Activated T-cell treated with anti-CD3 and anti-CD28 coated beads, Interleukin-2, amount 50 U/mL, for 4 hours (primary cell): Measurements from ENCODE around the gene CTNND2. TPM values are rescaled to one million over a fixed set of nuclear protein-coding genes. Genes with fewer than 3 reads are reported as not detected.

ENCODE experiments used
- ATAC-seq, 2 donors: fragments of 200-7000 bp; cut with Tn5 transposase; one replicate each; pipeline ENCODE4 v1.10.0; 2021
- DNase-seq: peaks from one replicate; pipeline ENCODE4 v3.0.0-alpha.2; 2020
- H3K27me3 Mint-ChIP-seq: one replicate; pipeline ENCODE4 v1.8.0; 2021; ENCODE audit warnings: low read depth, mixed read lengths
- H3K36me3 Mint-ChIP-seq: one replicate; pipeline ENCODE4 v1.8.0; 2022; ENCODE audit warnings: mixed read lengths; ENCODE audit not compliant: insufficient read depth
- H3K4me1 Mint-ChIP-seq: one replicate; pipeline ENCODE4 v1.8.0; 2021; ENCODE audit warnings: low read depth, mixed read lengths
- H3K4me3 Mint-ChIP-seq: one replicate; pipeline ENCODE4 v1.8.0; 2021; ENCODE audit warnings: mild to moderate bottlenecking, moderate library complexity, mixed read lengths
- H3K9me3 Mint-ChIP-seq: one replicate; pipeline ENCODE4 v1.8.0; 2021; ENCODE audit warnings: mixed read lengths
- total RNA-seq, 3 donors: library from RNA; stranded (reverse); gene quantifications; one replicate each; pipeline ENCODE4 v1.2.1, GENCODE V29; 2021

Gene CTNND2
- total RNA-seq, 3 donors from 2014 or later = not detected

DNA sequence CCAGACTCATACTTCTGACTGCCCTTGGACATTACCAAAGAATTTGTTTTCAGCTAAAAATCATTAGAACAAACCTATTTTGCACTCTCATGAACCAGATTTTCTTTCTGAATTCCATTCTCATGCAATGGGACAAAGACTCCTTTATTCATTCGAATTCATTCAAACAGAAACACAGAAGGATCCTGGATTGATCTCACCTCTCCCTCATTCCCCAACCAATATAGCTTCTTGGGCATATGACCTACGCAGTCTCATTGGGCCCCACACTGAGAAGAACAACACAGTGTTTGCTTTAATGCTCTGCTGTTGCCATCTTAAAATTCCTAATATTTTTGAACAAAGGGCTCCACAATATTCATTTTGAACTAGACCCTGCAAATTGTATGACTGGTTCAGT, 392.4 kb downstream of the CTNND2 start:
- Mint-ChIP-seq H3K27me3 (no peaks in the 10 kb centered on the region), H3K36me3 (no peaks in the 10 kb centered on the region)
- no peak for ATAC-seq

DNA sequence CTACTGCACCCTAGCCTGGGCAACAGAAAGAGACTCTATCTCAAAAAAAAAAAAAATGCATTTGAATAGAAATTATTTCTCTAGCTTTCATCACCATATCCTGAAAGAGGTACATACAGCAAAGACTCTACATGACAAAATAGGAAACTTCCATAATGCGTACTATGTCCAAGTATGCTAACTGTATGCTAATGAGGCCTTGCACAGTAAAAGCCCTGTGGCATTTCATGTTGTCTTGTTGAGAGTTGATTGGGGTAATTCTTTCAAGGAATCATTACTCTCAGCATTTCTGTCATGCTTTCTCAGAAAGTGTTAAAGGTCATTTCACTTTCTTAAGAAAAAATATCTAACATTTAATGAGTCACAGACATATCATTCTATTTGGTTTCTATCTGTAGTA, 393.4 kb downstream of the CTNND2 start:
- H3K4me3 Mint-ChIP-seq = no peak overlapping the region
- no peaks in the 10 kb centered on the region for H3K9me3 Mint-ChIP-seq
- ATAC-seq (no peak), DNase-seq (no peak)
- no peaks in the 10 kb centered on the region for H3K4me1 Mint-ChIP-seq
- H3K27me3 Mint-ChIP-seq = no peaks in the 10 kb centered on the region
- no peaks in the 10 kb centered on the region for H3K36me3 Mint-ChIP-seq

More for the DNA sequence above, 392.4 kb downstream of the CTNND2 start:
- Mint-ChIP-seq H3K4me3 (no peak overlapping the region), H3K4me1 (no peaks in the 10 kb centered on the region), H3K9me3 (no peaks in the 10 kb centered on the region)
- DNase-seq = no peak

DNA sequence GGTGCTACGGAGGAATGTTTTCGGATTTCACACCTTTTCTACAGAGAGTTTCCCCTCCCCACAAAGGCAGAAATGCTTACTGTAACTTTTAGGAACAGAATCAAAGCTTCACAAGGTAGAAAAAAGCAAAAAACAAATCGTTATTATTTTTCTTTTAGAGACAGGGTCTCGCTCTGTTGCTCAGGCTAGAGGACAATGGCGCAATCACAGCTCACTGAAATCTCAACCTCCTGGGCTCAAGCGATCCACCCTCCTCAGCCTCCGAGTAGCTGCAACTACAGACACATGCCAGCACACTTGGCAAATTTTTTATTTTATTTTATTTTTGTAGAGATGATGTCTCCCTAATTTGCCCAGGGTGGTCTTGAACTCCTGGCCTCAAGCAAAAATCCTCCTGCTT, 394.5 kb downstream of the CTNND2 start:
- ATAC-seq (no peak), DNase-seq (no peak)
- Mint-ChIP-seq H3K4me1 (no peaks in the 10 kb centered on the region), H3K27me3 (no peaks in the 10 kb centered on the region), H3K36me3 (no peaks in the 10 kb centered on the region), H3K9me3 (no peaks in the 10 kb centered on the region), H3K4me3 (no peak overlapping the region)

DNA sequence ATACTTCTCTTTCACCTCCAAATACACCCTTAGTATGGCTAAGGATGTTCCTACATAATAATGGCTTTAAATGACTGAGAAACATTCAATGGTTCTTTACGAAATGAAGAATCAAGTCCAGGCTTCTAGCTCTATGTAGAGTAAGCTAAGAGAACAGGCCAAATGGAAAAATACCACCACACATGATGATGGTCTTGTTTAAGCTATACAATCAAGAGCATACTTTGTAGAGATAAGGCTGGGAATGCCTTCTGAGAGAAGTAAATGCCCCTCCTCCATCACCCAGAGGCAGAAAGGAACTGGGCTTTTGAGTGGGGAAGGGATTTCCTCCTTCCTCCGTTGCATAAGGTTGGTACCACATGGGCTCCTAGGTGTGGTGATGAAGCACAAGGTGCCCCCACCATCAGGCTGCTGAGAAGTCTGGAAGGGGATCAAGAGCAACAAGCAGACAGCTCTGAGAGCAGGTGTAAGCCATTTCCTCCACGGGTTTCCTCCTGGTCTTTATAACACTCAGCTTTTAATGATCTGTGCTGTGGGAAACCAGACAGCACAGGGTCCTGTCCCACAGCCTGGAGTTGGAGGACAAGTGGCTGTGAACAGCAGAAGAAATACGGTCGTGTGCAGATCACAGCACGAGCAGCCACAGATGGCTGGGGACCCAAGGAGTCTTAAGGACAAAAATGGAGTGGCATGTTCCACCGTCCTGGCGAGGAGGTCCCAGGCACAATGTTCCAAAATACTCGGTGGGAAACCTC, 396.9 kb downstream of the CTNND2 start:
- Mint-ChIP-seq H3K4me3 (no peak overlapping the region), H3K9me3 (no peaks in the 10 kb centered on the region), H3K4me1 (no peaks in the 10 kb centered on the region), H3K27me3 (no peaks in the 10 kb centered on the region), H3K36me3 (no peaks in the 10 kb centered on the region)
- DNase-seq (no peak), ATAC-seq (no peak)

DNA sequence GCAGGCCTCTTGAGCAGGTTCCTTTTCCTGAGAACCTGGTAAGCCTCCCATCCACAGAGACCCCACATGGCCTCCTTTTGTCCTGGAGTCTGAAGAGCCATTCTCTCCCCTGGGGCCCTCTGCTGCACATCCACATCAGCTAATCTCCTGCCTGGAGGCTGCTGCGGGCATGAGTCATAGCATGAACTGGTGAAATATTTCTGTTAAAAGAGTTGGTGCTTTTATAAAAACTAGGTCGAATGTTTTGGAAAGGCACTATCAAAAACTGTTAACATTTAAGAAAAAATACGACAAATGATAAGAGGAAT, 399.4 kb downstream of the CTNND2 start:
- Mint-ChIP-seq H3K4me3 (no peak overlapping the region), H3K27me3 (no peaks in the 10 kb centered on the region), H3K9me3 (no peaks in the 10 kb centered on the region), H3K4me1 (no peaks in the 10 kb centered on the region), H3K36me3 (no peaks in the 10 kb centered on the region)
- ATAC-seq (no peak), DNase-seq (no peak)

DNA sequence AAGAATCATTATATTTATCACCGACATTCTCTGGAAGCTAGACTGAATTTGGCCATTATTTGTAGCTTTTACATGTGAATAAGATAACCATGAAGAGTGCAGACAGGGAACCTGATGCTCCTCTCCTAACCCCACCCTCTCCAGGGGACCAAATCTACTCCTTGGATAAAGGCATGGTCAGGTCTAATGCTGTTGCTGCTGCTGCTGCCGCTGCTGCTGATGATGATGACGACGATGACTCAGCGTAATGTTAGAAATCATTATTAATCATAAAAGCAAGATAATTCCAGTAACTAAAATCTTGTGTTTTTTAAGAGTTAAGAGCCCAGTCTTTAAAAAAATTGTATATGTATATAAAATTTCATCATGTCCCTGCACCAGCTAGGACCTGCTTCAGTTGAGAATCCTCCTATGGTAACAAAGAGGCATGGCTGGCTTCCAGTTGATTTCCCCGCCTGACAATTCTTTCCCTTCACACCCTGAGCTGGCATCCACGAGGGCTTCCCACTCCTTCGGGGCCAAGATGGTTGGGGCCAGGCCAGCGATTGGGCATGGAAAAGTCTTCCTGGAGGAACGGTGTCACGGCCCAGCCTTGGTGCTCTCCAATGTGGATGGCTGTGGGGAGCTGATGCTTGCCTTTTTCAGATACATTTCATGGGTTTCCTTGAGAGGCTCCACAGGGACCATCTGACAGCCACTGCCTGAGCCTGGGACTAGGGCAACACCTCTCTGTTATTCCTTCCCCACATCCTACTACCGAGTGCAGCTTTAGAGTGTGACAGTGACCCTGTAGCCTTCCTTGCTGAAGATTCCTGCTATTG, 400.0 kb downstream of the CTNND2 start:
- Mint-ChIP-seq H3K4me3 (no peak overlapping the region), H3K9me3 (no peaks in the 10 kb centered on the region), H3K36me3 (no peaks in the 10 kb centered on the region), H3K27me3 (no peaks in the 10 kb centered on the region), H3K4me1 (no peaks in the 10 kb centered on the region)
- DNase-seq (no peak), ATAC-seq (no peak)

DNA sequence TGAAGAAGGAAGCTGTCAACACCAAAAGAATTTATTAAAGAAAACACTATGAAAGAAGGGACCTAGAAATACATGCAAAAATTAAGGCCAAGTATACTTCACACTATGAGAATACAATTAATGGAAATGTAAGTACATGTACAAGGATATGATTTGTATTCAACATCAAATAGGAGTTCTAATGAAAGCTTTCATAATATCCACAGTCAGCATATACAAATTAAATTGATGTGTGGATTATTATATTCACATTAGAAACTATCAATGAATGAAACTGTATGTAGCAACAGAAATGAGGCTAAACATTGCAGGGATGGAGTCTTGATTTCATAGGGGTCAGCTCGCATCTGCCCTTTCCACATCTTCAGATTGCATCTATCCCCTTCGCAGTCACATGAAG, 401.5 kb downstream of the CTNND2 start:
- no peak for DNase-seq
- no peak for ATAC-seq
- Mint-ChIP-seq H3K27me3 (no peaks in the 10 kb centered on the region), H3K36me3 (no peaks in the 10 kb centered on the region), H3K4me1 (no peaks in the 10 kb centered on the region), H3K4me3 (no peak overlapping the region), H3K9me3 (no peaks in the 10 kb centered on the region)

DNA sequence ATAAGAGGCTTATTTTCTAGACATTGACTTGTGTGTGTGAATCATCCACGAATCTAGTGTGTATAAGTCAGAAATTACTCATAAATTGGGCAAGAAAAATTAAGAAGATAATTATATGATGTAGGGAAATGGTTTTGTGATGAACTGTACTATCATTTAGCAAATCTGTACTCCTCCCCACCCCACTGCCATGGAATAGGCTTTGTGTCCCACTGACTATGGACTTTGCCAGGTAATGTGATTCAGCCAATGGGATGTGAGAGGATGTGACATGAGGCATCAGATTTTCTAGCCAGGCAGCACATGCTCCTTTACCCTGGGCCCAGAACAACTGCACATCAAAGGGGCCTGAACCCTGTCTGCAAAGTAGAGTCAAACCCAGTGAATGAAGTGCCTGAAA, 406.6 kb downstream of the CTNND2 start:
- Mint-ChIP-seq H3K36me3 (no peaks in the 10 kb centered on the region), H3K4me3 (no peak overlapping the region), H3K4me1 (no peaks in the 10 kb centered on the region), H3K27me3 (no peaks in the 10 kb centered on the region), H3K9me3 (no peaks in the 10 kb centered on the region)
- DNase-seq (no peak), ATAC-seq (no peak)

DNA sequence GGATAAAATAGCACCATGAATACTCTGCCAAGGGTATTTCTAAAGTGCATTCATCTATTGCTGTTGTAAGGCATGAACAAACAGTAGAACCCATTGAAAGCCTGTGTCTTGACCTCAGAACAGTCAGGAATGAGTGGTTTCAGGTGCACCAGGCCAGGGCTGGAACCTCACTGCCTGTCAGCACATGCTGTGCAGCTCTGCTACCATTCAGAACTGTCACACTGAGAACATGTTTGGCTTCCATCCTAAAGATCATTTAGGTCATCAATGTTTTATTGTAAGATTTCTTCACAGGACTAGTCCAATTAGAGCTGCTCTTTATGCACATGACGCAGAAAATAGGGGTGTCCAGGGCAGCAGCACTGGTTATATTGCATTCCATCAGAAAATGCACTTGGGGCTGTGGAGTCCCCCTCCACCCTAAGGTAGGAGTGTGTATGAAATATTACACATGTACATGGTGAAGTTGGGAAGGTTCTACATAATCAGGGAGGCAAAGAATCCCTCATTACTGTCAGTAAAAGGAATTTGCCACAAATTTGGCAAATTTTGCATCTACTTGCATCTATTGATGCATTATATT, 408.0 kb downstream of the CTNND2 start:
- no peak for ATAC-seq
- DNase-seq = no peak
- Mint-ChIP-seq H3K4me1 (no peaks in the 10 kb centered on the region), H3K9me3 (no peaks in the 10 kb centered on the region), H3K36me3 (no peaks in the 10 kb centered on the region), H3K27me3 (no peaks in the 10 kb centered on the region), H3K4me3 (no peak overlapping the region)

DNA sequence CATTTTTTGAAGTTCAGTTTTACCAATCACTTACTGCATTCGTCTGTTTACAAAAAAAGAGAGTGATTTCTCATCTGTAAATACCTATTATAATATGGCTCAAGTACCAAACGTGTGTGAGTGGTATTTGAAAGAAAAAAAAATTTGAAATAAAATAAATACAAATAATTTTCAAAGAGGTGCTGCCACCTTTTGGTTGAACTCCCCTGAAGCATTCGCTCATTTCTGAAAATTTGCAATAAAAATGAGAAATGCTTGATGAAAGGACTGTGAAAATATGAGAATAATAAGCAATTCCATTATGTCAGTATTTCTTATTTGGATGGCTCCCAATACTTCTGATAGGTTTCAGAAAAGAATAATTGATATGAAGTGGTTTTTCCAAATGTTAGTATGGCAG, 409.9 kb downstream of the CTNND2 start:
- ATAC-seq = no peak
- Mint-ChIP-seq H3K27me3 (no peaks in the 10 kb centered on the region), H3K4me1 (no peaks in the 10 kb centered on the region), H3K4me3 (no peak overlapping the region), H3K36me3 (no peaks in the 10 kb centered on the region), H3K9me3 (no peaks in the 10 kb centered on the region)
- no peak for DNase-seq

DNA sequence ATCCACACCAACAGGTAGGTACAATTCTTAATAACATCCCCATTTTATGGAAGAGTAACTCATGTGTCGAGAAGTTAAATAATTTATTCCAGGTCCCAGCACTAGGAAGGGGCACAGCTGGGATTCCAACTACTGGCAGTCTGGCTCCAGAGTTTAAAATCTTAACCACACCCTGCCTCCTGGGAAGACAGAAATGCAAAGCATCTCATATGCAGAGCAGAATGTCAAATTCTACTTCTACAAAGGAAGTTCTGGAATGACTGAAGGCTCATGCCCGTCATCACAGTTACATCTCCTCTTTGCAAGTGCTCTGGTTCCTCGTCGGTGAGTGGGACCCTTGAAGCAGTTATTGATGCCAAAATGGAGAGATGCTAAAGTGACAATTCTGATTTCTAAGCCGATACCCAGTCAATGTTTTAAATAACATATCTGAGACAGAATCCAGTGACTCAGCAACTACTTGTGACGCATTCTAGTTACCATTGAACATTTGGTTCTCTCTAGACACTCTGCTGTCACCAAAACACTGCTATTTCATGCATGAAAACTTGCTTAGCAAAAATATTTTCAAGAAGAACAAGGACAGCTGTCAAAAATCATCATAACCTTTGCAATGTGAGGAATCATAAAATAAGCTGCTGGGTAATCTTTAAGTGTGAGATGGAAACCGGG, 412.7 kb downstream of the CTNND2 start:
- no peak overlapping the region for H3K4me3 Mint-ChIP-seq

DNA sequence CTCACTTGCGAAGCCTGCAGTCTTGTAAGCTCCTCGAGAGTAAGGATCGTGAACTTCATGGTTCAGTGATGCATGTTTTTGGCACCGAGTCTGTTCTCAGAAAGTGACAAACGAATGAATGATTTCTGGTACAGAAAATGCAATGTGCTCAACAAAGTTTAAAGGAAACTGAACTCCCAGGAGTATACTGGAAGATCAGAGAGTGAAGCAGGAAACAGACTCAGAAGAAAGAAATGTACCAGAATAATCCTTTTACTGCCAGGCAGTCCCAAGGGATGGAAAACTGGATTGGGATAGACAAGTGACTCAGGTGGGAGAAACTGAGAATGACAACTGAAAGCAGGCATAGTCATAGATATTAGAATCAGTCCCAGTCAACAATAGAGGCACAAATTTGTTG, 420.6 kb downstream of the CTNND2 start:
- no peak overlapping the region for H3K4me3 Mint-ChIP-seq
- no peaks in the 10 kb centered on the region for H3K9me3 Mint-ChIP-seq
- ATAC-seq = no peak

More for the DNA sequence above, 412.7 kb downstream of the CTNND2 start:
- no peaks in the 10 kb centered on the region for H3K27me3 Mint-ChIP-seq
- no peak for ATAC-seq
- no peak for DNase-seq
- no peaks in the 10 kb centered on the region for H3K36me3 Mint-ChIP-seq
- no peaks in the 10 kb centered on the region for H3K9me3 Mint-ChIP-seq
- no peaks in the 10 kb centered on the region for H3K4me1 Mint-ChIP-seq

DNA sequence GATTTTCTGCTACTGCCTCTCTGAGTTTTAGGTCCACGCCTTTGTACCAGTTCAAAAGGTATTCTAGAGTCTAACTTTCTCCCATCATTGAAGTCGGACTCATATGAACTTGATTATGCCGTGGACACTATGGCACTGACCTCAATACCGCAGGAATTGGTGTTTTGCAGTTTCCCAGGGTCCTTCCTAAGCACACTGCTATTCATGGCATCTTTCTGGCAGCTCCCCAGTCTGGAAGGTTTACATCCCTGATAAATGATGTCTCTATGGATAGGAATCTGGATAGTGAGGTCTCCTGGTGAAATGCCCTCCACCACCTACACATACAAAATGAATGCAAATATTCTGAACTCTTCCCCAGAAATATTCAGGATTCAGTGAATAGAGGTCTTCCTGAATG, 422.2 kb downstream of the CTNND2 start:
- no peak for ATAC-seq
- DNase-seq = no peak
- Mint-ChIP-seq H3K4me3 (no peak overlapping the region), H3K36me3 (no peaks in the 10 kb centered on the region), H3K27me3 (peaks cover 3% of the 10 kb centered on the region), H3K4me1 (no peaks in the 10 kb centered on the region), H3K9me3 (peaks cover 3% of the 10 kb centered on the region)

More for the DNA sequence above, 420.6 kb downstream of the CTNND2 start:
- Mint-ChIP-seq H3K27me3 (peaks cover 3% of the 10 kb centered on the region), H3K4me1 (no peaks in the 10 kb centered on the region), H3K36me3 (no peaks in the 10 kb centered on the region)
- no peak for DNase-seq

DNA sequence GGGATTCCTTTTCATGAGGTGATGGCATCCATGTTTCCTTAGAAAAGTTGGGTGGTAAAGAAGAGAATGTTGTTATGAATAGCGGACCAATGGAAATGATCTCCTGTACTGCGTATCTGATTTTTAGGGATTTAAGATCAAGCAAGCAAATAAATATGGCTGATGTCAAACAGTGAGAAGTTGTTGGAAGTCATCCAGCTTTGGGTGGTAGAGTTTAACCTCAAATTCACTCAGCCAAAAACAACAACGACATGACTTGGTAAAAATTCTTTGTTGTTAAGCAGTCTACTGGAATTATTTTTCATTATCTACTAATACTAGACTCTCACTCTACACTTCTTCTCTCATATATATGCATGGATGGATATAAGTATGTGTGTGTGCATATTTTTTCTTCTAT, 426.5 kb downstream of the CTNND2 start:
- Mint-ChIP-seq H3K9me3 (peaks cover 3% of the 10 kb centered on the region), H3K36me3 (no peaks in the 10 kb centered on the region), H3K27me3 (peaks cover 3% of the 10 kb centered on the region), H3K4me3 (no peak overlapping the region), H3K4me1 (no peaks in the 10 kb centered on the region)
- no peak for DNase-seq
- no peak for ATAC-seq
